ENCODE measurements around the gene IER5.

DNA sequence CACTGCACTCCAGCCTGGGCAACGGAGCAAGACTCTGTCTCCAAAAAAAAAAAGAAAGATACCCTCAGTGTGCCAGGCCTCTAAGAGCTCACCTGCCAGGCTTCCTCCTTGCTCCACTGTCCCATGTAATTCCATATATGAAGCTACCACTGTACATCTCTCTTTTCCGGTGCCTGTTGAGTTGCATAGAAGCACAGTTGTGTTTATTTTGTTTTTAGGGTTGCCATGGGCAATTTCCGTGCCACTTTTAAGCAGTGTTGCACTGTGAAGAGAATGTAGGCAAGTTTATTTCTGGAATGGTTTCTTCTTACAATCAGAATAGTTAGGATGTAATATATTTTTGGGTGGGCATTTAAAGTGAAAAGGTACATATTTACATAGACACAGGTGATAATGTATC lies 31.4 kb upstream of the IER5 start:
- TF ChIP-seq CTCF (conservative IDR thresholded peaks at IDR 0.05 in 1 of 2, IDR thresholded peaks at IDR 0.05 in 1 of 2; ENCODE audit: extremely low read depth in 1 of 2, insufficient read depth in 1 of 2, low read depth in 1 of 2, low read length in 2 of 2) (no peak), EZH2 (IDR thresholded peaks at IDR 0.05; ENCODE audit: borderline replicate concordance, low read length) (no peak)

All from mammary epithelial cell (primary cell).